ENCODE measurements around the gene CORO7. TPM values are rescaled to one million over a fixed set of nuclear protein-coding genes. Genes with fewer than 3 reads are reported as not detected.

The CORO7 gene
- total RNA-seq, 2 experiments from 2014 or later = 142 to 246 TPM

- DNase-seq = no peak
- Mint-ChIP-seq H3K36me3 (peaks cover 18% of the 10 kb centered on the region), H3K4me3 (no peak overlapping the region), H3K4me1 (no peaks in the 10 kb centered on the region), H3K27me3 (no peaks in the 10 kb centered on the region), H3K9me3 (ENCODE audit: low read depth) (no peaks in the 10 kb centered on the region), H3K27ac (no peak overlapping the region)
- CTCF ChIA-PET = interaction anchor here (0.6 to 0.7 kb wide), 2 partner anchors 38 to 39 kb away, joined by 3 to 4 read pairs; no protein-coding TSS in a partner anchor
- ATAC-seq = no peak
Observed at GRCh38 chr16:4364196-4365013, 52.0 kb downstream of the CORO7 start.

- H3K36me3 Mint-ChIP-seq = peaks cover 22% of the 10 kb centered on the region
- no peaks in the 10 kb centered on the region for H3K27me3 Mint-ChIP-seq
- H3K4me3 Mint-ChIP-seq = no peak overlapping the region
- H3K27ac Mint-ChIP-seq = no peak overlapping the region
- no peaks in the 10 kb centered on the region for H3K4me1 Mint-ChIP-seq
- DNase-seq (no peak), ATAC-seq (no peak)
- CTCF ChIA-PET = interaction anchor here (1.0 to 1.6 kb wide), 2 partner anchors 11 to 40 kb away, joined by 3 to 4 read pairs; no protein-coding TSS in a partner anchor
- no peaks in the 10 kb centered on the region for H3K9me3 Mint-ChIP-seq (ENCODE audit: low read depth)
Observed at GRCh38 chr16:4362476-4363135, 53.8 kb downstream of the CORO7 start.

- Mint-ChIP-seq H3K9me3 (ENCODE audit: low read depth) (no peaks in the 10 kb centered on the region), H3K27me3 (no peaks in the 10 kb centered on the region)
- no peak for ATAC-seq
Observed at GRCh38 chr16:4361944-4362311, 54.5 kb downstream of the CORO7 start.

GRCh38 chr16:4361033-4361943, 55.1 kb downstream of the CORO7 start:
- CTCF ChIA-PET = interaction anchor here (1.0 to 1.6 kb wide), 3 partner anchors 10 to 41 kb away, joined by 3 to 4 read pairs (median 3); no protein-coding TSS in a partner anchor
- Mint-ChIP-seq H3K4me3 (no peak overlapping the region), H3K9me3 (ENCODE audit: low read depth) (no peaks in the 10 kb centered on the region), H3K27ac (no peak overlapping the region), H3K27me3 (no peaks in the 10 kb centered on the region), H3K4me1 (no peaks in the 10 kb centered on the region), H3K36me3 (peaks cover 21% of the 10 kb centered on the region)
- DNase-seq (no peak), ATAC-seq (no peak)

More at GRCh38 chr16:4361944-4362311, 54.5 kb downstream of the CORO7 start:
- H3K36me3 Mint-ChIP-seq = peaks cover 21% of the 10 kb centered on the region
- no peak for DNase-seq
- CTCF ChIA-PET = interaction anchor here (1.0 to 1.6 kb wide), 3 partner anchors 10 to 41 kb away, joined by 3 to 4 read pairs (median 3); no protein-coding TSS in a partner anchor
- no peak overlapping the region for H3K4me3 Mint-ChIP-seq
- no peaks in the 10 kb centered on the region for H3K4me1 Mint-ChIP-seq
- no peak overlapping the region for H3K27ac Mint-ChIP-seq

- CTCF ChIA-PET = interaction anchor here (1.1 to 1.8 kb wide), 2 partner anchors 41 to 42 kb away, joined by 3 to 13 read pairs; no protein-coding TSS in a partner anchor
- H3K4me3 Mint-ChIP-seq = no peak overlapping the region
- H3K36me3 Mint-ChIP-seq = peaks cover 20% of the 10 kb centered on the region
- no peak overlapping the region for H3K27ac Mint-ChIP-seq
- DNase-seq (no peak), ATAC-seq (peak; percentile 31)
- H3K9me3 Mint-ChIP-seq (ENCODE audit: low read depth) = no peaks in the 10 kb centered on the region
- H3K4me1 Mint-ChIP-seq = no peaks in the 10 kb centered on the region
- H3K27me3 Mint-ChIP-seq = no peaks in the 10 kb centered on the region
Observed at GRCh38 chr16:4360538-4361021, 55.8 kb downstream of the CORO7 start.

- Mint-ChIP-seq H3K27ac (no peak overlapping the region), H3K27me3 (no peaks in the 10 kb centered on the region), H3K36me3 (peaks cover 20% of the 10 kb centered on the region), H3K4me1 (no peaks in the 10 kb centered on the region), H3K9me3 (ENCODE audit: low read depth) (no peaks in the 10 kb centered on the region), H3K4me3 (no peak overlapping the region)
- ATAC-seq = no peak
- no peak for DNase-seq
- CTCF ChIA-PET = interaction anchor here (0.9 to 2.2 kb wide), 5 partner anchors 10 to 101 kb away, joined by 3 to 13 read pairs (median 8); no protein-coding TSS in a partner anchor
Observed at GRCh38 chr16:4359914-4360313, 56.5 kb downstream of the CORO7 start.

GRCh38 chr16:4358831-4359561, 57.4 kb downstream of the CORO7 start:
- H3K27ac Mint-ChIP-seq = no peak overlapping the region
- CTCF ChIA-PET = interaction anchor here (0.7 to 2.2 kb wide), 10 partner anchors 11 to 102 kb away, joined by 3 to 13 read pairs (median 3); no protein-coding TSS in a partner anchor
- H3K4me1 Mint-ChIP-seq = no peaks in the 10 kb centered on the region
- no peaks in the 10 kb centered on the region for H3K9me3 Mint-ChIP-seq (ENCODE audit: low read depth)
- peak; percentile 74 for DNase-seq
- peak; percentile 78 for ATAC-seq
- H3K27me3 Mint-ChIP-seq = no peaks in the 10 kb centered on the region
- peaks cover 22% of the 10 kb centered on the region for H3K36me3 Mint-ChIP-seq
- no peak overlapping the region for H3K4me3 Mint-ChIP-seq

GRCh38 chr16:4358236-4358635, 58.2 kb downstream of the CORO7 start:
- Mint-ChIP-seq H3K36me3 (peaks cover 22% of the 10 kb centered on the region), H3K27ac (no peak overlapping the region), H3K4me1 (no peaks in the 10 kb centered on the region), H3K4me3 (no peak overlapping the region), H3K9me3 (ENCODE audit: low read depth) (no peaks in the 10 kb centered on the region), H3K27me3 (no peaks in the 10 kb centered on the region)
- no peak for ATAC-seq
- no peak for DNase-seq
- CTCF ChIA-PET = interaction anchor here (0.7 to 2.2 kb wide), 8 partner anchors 12 to 104 kb away, joined by 3 to 8 read pairs (median 3); no protein-coding TSS in a partner anchor

- Mint-ChIP-seq H3K4me3 (no peak overlapping the region), H3K27me3 (no peaks in the 10 kb centered on the region), H3K9me3 (ENCODE audit: low read depth) (no peaks in the 10 kb centered on the region), H3K27ac (no peak overlapping the region), H3K4me1 (peaks cover 1% of the 10 kb centered on the region), H3K36me3 (peaks cover 17% of the 10 kb centered on the region)
- CTCF ChIA-PET = interaction anchor here (1.6 kb wide), 1 partner anchor 46 kb away, joined by 4 read pairs; no protein-coding TSS in a partner anchor
- no peak for ATAC-seq
- DNase-seq = no peak
Observed at GRCh38 chr16:4356820-4357219, 59.6 kb downstream of the CORO7 start.

GRCh38 chr16:4354512-4355409, 61.6 kb downstream of the CORO7 start:
- Mint-ChIP-seq H3K9me3 (ENCODE audit: low read depth) (no peaks in the 10 kb centered on the region), H3K27me3 (no peaks in the 10 kb centered on the region), H3K4me3 (no peak overlapping the region), H3K4me1 (peaks cover 13% of the 10 kb centered on the region), H3K27ac (no peak overlapping the region), H3K36me3 (peaks cover 16% of the 10 kb centered on the region)
- CTCF ChIA-PET = no interaction called here
- ATAC-seq (no peak), DNase-seq (no peak)

GRCh38 chr16:4353675-4354074, 62.7 kb downstream of the CORO7 start:
- no peak overlapping the region for H3K27ac Mint-ChIP-seq
- no peak overlapping the region for H3K4me3 Mint-ChIP-seq
- H3K9me3 Mint-ChIP-seq (ENCODE audit: low read depth) = no peaks in the 10 kb centered on the region
- CTCF ChIA-PET = no interaction called here
- peaks cover 12% of the 10 kb centered on the region for H3K36me3 Mint-ChIP-seq
- H3K4me1 Mint-ChIP-seq = peaks cover 17% of the 10 kb centered on the region
- no peaks in the 10 kb centered on the region for H3K27me3 Mint-ChIP-seq
- DNase-seq (no peak), ATAC-seq (no peak)

Measured in activated CD8-positive, alpha-beta memory T cell treated with anti-CD3 and anti-CD28 coated beads, Interleukin-2, amount 10 ng/mL, durations not matched to agents 7 days and 5 days (primary cell).